ENCODE data around the gene INO80B. TPM values are rescaled to one million over a fixed set of nuclear protein-coding genes. Genes with fewer than 3 reads are reported as not detected.

The INO80B gene
- polyA plus RNA-seq, 3 donors, result 21.4 to 37.9 (median 33.6) TPM

DNA sequence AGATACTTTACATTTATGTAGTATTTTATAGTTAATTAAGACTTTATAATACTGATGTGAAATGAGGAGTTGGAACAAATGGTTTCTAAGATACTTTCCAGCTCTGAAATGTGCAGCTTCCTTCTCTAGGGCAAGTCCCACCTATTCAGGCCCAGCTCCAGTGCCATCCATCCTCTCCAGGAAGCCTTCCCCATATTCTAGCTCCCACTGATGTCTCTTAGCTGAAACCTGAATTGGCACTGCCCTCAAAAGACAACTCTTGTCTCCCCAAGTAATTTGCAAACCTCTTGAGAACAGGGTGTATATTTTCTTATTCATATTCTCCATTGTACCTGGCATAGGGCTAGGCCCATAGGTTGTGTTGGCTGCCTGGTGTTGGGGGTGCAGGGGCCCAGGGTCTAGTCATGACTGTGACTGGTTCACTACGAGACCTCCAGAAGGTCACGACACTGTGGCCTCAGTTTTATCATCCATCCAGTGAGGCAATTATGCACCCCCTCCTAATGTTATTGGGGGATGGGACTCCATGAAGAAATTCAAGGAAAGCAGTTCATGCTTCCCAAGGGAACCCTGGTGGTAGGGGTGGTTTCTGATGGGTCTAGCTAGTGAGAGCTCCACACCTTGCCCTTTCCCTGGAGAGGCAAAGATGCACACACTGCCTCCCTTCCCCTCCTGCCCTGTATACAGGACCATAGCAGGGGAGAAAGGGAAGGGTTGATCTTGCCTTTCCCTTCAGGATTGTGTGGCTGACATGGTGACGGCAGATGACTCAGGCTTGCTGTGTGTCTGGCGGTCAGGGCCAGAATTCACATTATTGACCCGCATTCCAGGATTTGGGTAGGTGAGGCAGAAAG, 30.5 kb upstream of the INO80B start:
- WGBS, 3 donors, result 51 to 92% (median 88%) methylated on average over 5 of the region's 5 CpGs
- H3K27ac ChIP-seq (ENCODE audit: low read depth, low read length), result no peak overlapping the region

DNA sequence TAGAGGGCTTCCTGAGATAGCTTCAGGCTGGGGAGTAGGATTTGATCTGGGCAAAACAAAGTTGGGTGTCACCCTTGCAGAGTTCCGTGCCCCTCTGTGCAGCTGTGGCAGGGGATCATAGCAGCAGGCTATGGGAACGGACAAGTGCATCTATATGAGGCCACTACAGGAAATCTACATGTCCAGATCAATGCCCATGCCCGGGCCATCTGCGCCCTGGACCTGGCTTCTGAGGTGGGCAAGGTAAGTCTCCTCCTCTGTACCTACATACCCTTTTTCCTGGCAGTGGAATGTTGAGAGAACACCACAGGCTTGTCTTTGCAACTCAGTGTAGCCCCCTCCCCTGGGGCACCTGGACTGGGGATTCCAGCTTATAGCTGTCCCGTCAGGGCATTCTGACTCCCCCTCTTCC, 29.9 kb upstream of the INO80B start:
- WGBS, 3 donors, result 72 to 91% (median 83%) methylated on average over 5 of the region's 5 CpGs

DNA sequence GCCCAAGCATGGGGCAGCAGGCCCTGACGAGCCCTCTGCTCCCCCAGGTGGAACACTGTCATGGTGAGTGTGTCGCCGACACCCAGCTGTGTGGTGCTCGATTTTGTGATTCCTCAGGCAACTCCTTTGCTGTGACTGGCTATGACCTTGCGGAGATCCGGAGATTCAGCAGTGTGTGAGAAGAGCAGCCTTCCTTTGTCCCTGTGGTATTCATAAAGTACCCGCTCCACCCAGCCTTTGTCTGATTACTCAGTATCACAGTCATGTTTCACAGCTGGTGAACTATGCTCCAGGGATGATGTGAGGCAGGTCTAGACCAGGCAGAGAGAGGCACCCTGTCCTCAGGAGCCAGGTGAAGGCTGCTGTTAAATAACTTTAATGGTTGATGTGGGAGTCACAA, 29.4 kb upstream of the INO80B start:
- 77 to 88% (median 85%) methylated on average over 7 of the region's 7 CpGs for WGBS, 3 donors
- H3K27ac ChIP-seq (ENCODE audit: low read depth, low read length), result no peak overlapping the region

More for the DNA sequence above, 29.9 kb upstream of the INO80B start:
- H3K27ac ChIP-seq (ENCODE audit: low read depth, low read length), result no peak overlapping the region

DNA sequence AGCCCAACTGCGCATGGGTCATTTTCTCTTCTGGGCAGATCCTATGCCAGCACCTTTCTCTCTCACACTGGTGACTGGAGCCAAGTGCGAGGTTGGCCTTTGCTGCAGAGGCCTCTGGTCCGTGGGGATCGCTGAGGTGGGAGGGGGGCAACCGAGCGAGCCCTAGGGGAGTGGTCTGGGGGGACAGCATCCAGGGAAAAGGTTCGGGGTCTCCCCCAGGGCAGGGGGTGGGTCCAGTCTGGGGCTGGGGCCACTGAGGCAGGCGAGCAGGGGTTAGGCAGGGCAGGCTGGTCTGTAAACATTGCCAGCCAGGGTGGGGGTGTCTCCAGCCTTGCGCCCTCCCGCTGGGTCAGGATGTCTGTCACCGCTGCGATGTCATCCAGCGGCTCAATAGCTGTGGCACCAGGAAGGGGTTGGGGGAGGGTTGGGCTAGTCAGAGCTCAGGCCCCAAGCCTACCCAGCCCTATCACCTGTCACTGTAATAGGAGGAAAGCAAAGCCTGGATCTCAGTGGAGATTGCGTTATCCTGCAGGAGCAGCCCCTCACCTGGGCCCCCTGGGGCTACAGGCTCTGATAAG, 28.6 kb upstream of the INO80B start:
- H3K27ac ChIP-seq (ENCODE audit: low read depth, low read length), result no peak overlapping the region
- WGBS, 3 donors, result 84 to 88% (median 85%) methylated on average over 13 to 14 of the region's 14 CpGs

DNA sequence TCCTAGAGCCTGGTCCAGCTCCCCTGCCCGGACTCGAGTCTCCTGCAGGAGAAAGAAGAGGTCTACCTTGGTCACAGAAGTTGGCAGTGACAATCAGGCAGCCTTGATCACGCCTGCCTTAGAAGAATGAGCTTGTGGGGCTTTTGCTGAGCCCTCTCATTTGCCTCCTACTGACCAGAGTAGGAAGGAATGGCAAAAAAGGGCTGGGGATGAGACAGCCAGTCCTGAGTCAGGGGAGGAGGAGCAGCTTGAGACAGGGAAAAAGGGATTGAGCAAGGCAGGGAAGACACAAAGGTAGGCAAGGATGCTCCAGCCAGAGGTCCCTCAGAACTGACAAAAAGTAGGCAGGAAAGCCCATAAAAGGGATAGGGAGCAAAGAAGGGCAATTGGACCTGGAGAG, 27.3 kb upstream of the INO80B start:
- WGBS, 3 donors, result 74 to 86% (median 80%) methylated on average over 3 of the region's 3 CpGs
- no peak overlapping the region for H3K27ac ChIP-seq (ENCODE audit: low read depth, low read length)

DNA sequence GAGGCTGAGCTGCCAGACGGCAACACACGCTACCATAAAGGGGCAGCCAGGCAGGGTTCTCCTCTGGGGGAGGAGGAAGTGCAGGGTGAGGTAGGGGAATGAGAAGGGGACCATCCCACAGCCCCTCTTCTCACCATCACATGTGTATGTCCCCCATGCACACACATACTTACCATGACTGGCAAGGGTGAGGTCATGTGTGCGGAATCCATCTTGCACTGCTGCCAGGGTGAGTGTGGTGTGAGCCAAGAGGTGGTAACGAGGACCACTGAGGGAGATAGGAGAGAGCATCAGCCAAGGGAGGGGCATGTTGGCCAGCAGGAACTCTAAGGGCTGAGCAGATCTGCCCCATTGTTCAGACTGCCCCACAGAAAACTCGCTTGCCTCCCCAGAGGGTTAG, 26.2 kb upstream of the INO80B start:
- WGBS, 3 donors, result 86 to 93% (median 90%) methylated on average over 5 of the region's 5 CpGs
- H3K27ac ChIP-seq (ENCODE audit: low read depth, low read length), result no peak overlapping the region

DNA sequence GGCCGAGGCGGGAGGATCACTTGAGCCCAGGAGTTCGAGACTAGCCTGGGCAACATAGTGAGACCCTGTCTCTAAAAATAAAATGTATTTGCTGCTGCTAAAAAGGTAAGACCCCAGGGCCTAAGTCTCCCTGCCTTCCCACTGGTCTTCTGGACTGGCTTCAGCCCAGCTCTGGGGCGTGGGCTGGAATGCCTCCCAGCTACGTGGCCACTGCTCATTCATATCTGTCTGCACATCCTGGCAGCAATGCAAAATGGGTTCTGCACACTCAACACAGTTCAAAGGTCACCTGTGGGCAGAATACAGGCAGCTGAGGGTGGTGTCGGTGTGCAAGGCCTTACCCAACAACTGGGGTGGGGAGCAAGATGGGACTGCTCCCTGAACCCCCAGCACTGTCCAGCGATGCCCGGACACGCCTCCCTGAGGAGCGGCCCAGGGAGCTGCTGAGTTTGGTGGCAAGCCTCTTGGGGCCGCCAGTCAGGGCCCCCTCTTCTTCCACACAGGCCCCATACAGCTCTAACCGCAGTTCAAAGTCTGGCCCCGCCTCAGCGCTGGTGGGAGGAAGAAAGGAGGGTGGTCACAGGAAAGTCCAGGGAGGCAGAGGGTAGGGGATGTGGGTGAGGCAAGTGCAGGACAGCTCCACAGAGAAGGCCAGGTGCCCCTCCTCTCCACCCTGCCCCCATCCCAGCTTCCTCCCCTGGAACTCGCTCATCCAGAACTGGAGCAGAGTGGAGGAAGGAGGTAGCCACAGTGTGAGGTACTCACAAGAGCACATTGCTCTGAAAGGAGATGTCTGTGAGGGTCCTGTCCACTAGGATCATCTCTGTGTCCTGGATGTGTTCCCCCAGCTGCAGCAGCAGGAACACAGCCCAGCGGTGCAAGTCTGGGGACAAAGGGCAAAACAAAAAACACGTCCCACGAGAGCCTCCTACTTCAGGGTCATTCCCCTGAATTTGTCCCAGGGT, 25.1 kb upstream of the INO80B start:
- 84 to 87% (median 84%) methylated on average over 18 of the region's 18 CpGs for WGBS, 3 donors
- H3K27ac ChIP-seq (ENCODE audit: low read depth, low read length), result no peak overlapping the region

DNA sequence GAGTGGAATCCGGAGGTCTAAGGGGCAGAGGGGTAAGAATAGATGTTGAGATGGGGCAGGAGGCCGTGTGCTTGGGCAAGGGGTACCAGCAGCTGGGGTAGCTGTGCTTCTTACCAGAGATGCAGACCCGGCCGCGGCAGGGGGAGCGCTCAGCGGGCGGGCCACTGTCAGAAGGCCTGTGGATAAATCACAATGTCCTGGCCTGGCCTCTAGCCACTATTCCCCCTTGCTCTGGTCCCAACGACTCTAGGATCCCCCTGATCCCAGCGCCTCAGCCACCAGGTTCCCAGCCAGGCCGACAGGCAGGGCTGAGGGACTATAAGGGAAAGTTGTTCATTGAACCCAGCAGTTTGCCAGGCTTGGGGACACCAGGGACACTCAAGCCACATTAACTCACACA, 24.4 kb upstream of the INO80B start:
- 88 to 90% (median 90%) methylated on average over 9 to 11 of the region's 11 CpGs for WGBS, 3 donors
- no peak overlapping the region for H3K27ac ChIP-seq (ENCODE audit: low read depth, low read length)

DNA sequence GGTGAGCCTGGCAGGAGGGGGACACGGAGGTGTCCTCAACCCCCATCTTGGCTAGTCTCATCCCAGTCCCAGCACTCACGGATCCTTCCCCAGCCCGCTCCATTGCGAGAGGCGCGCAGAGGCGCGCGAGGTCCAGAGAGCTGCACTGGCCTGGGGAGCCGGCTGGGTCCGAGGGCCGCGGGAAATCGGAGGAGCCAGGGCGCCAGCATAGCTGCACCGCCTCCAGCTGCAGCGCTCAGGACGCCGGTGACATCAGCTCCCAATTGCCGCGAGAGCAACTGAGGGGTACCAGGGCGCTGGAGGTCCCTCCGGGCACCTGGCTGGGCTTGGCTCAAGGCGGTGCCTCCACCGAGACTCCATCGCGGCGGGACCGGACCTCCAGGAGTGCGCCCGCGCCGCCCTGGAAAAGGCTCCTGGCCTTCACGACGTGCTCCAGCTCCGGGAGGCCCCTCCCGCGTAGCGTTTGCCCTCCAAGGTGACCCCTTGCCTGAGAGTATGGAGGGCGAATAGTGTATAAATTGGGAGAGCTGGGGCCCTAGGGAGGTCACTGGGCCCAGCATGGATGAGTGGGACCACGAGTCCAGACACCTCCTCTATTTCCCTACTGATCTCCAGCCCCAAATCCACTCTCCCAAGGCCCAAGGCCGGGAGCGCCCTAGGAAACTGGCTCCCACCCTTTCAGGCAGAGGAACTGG, 18.6 kb upstream of the INO80B start:
- 77 to 87% (median 86%) methylated on average over 43 of the region's 43 CpGs for WGBS, 3 donors
- no peak overlapping the region for H3K27ac ChIP-seq (ENCODE audit: low read depth, low read length)

DNA sequence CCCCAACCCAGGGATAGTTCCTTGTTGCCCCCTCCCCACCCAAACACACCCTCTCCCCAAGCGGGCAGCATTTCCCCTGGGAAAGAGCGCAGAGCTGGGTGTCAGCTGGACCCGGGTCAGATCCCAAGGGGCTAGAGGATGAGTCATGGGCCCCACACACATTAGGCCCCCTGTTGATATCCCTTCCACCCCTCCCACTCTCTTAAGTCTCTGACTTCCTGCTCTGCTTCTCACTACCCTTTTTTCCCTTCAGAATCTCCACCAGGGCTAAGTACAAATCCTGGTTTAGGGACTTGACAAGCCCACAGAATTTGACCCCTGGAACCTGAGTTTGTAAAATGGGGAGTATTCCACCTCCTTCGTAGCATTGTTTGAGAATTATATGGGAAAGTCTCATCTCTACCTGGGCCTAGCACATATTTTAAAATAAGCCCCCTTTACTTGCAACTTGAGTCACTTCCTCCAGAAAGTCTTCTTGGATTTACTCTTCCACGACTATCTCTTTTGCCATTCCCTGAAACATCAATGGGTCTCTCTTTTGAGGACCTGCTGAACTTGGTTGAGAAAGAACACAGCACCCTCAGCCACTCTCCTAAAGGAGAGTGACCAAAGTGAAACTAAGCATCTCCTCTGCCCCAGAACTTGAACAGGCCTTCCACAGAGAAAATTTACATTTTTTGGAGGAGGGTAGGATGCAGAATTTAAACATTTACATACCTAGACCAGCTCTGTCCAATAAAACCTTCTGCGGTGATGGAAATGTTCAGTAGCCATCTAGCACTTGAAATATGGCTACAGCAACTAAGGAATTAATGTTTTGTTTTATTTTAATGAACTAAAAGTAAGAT, 17.8 kb upstream of the INO80B start:
- H3K27ac ChIP-seq (ENCODE audit: low read depth, low read length), result no peak overlapping the region

DNA sequence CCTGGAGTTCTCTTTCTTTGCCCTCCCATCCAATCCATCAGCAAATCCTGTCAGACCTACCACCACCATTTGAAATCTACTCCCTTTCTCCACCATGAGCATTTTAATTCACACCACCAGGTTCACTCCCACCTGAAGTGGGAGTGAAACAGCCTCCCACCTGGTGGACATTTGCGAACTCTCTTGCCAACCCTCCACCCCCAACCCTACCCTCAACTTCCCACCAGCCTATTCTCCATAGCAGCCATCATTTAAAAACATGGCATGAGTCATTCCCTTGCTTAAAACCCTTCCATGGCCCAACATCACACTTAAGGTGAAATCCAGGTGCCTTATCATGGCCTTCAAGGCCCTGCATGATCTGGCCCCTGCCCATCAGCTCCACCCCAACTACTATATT, 16.6 kb upstream of the INO80B start:
- H3K27ac ChIP-seq (ENCODE audit: low read depth, low read length), result no peak overlapping the region
- 84 to 100% (median 100%) methylated on average over 1 of the region's 1 CpG for WGBS, 3 donors

More for the DNA sequence above, 17.8 kb upstream of the INO80B start:
- WGBS, 3 donors, result 72 to 77% (median 72%) methylated on average over 6 of the region's 6 CpGs

DNA sequence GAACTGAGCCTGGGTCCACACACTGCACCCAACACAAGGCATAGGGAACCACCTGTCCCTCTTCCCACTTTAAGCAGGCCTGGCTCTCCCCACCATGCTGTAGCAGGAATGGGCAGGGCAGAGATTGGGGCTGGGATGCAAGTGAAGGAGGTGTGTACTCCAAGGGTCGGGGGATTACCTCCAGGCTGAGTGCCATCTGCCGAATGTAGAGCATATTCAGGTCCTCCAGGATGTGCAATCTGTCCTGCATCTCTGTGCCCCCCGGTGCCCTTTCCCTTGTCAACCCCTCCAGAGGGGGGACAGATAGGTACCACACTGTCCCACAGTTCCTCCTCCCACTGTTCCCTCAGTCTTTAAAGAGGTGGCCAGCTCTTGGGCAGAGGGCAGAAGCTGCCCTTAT, 15.5 kb upstream of the INO80B start:
- no peak overlapping the region for H3K27ac ChIP-seq (ENCODE audit: low read depth, low read length)
- 13 to 33% (median 31%) methylated on average over 3 of the region's 3 CpGs for WGBS, 3 donors

DNA sequence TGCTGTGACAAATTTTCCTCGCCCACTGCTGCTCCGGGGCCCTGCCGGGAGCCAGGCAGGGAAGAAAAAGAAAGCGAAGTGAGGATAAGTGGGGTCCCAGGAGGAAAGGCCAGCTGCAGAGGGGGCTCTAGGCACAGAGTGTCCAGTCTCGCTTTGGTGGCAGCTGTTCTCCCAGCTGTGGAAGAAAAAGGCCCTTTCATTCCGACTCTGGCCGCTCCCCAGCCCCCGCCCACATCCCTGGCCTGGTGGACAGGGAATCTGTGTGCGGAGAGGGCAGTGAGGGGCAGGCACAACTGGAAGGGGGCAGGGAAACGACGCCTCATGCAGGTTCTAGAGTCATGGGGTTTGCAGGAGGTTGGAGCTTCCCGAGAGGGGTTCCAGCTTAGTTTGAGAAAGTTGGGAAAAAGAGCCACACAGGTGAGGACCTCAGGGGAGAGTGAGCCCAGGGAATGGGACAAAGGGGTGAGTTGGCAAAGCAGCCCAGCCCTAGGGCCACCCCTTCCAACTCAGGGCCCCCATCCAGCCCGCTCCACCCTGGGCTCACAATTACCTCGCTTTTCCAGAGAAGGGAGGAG, 15.0 kb upstream of the INO80B start:
- H3K27ac ChIP-seq (ENCODE audit: low read depth, low read length), result no peak overlapping the region
- WGBS, 3 donors, result 3 to 16% (median 12%) methylated on average over 14 of the region's 14 CpGs

DNA sequence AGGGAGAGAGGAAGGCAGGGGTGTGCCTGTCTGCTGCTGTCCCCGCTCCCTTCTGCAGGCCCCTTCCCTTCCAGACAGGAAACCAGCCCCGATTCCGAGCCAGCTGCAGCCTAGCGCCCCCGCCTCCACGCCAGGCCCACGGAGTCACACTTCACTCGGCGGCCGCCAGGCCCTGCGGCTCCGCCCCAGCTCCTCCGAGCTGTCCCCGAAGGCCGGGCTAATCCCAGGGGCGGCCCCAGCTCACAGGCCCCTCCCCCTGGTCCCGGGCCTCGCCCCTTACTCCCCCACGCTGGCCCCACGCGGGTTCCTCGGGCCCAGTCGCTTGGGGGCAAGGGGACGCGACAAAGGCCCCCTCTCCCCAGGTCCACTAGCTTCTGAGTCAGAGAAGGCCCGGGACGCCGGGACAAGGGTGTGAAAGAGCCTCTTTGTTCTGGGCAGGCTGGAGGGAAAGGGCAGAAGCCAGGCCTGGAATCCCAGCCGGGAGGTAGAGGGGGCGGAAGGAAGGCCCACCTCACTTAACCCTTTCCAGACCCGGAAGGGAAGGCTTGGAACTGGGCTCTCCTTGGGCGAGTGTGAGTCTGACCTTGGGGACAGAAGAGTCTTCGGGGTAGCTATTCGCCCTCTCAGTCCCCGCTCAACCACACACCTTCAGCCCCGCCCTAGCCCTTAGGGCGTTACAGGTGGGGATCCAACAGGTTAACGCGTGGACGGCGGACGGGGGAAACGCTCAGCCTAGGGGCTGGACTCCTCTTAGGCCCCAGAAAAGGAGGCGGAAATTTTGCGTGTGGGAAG, 14.3 kb upstream of the INO80B start:
- H3K27ac ChIP-seq (ENCODE audit: low read depth, low read length), result no peak overlapping the region
- 5 to 13% (median 11%) methylated on average over 37 to 45 of the region's 45 CpGs for WGBS, 3 donors

DNA sequence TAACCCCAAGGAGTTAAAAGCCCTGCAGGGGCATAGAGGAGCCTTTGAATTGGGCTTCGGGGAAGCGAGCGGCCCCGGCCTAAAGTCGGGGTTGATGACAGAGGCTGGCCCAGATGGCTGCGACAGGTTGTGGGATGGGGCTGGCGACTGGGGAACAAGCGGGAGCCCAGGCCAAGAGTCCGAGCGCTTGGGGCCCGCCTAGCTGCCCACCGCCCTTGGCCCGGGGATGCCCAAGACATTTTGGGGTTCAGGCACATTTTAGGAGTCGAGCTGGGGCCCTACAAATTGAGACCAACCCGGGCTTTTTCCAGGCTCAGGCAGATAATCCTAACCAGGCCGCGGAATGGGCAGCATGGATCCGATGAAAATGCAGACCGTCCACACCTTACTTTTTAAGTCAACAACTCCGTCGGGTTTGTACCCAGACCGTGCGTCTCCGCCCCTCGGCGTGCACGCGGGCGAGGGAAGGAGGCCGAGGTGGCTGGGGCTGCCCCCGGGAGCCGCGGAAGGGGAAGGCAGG, 13.7 kb upstream of the INO80B start:
- 9 to 34% (median 22%) methylated on average over 31 to 33 of the region's 33 CpGs for WGBS, 3 donors
- no peak overlapping the region for H3K27ac ChIP-seq (ENCODE audit: low read depth, low read length)

Data from adipose tissue (tissue), 3 donors.